ENCODE results near the gene HBM.
"Not testable (repeated sequence)": the region's sequence is repeated elsewhere in the genome, so short reads cannot be mapped to it uniquely, and the experiment has no call there.

Gene HBM

GRCh38 chr16:175011-175949 lies 9.5 kb downstream of the HBM start:
- no peak for DNase-seq (ENCODE audit: low read depth)
- TF ChIP-seq CTCF (IDR thresholded peaks at IDR 0.05; ENCODE audit: insufficient read depth, low read depth, low read length, missing control alignments), result no peak
- H3K4me3 ChIP-seq (ENCODE audit: low read length), result no peak overlapping the region

- not testable (repeated sequence) for DNase-seq (ENCODE audit: low read depth); H3K4me3 ChIP-seq (ENCODE audit: low read length)
These were observed 10.2 kb downstream of the HBM start for GRCh38 chr16:176006-176405.

- not testable (repeated sequence) for H3K4me3 ChIP-seq (ENCODE audit: low read length); DNase-seq (ENCODE audit: low read depth)
These were observed 11.0 kb downstream of the HBM start, which contains the start of gene HBA1 for GRCh38 chr16:176477-177382. Gene HBA1 (plus strand): TSS chr16:176680. CDS start chr16:176717, 37 bp downstream.

GRCh38 chr16:177394-177822 lies 11.6 kb downstream of the HBM start:
- H3K4me3 ChIP-seq (ENCODE audit: low read length), result no peak overlapping the region
- no peak for TF ChIP-seq CTCF (IDR thresholded peaks at IDR 0.05; ENCODE audit: insufficient read depth, low read depth, low read length, missing control alignments)
- peak; percentile 16 for DNase-seq (ENCODE audit: low read depth)

- no peak for TF ChIP-seq CTCF (IDR thresholded peaks at IDR 0.05; ENCODE audit: insufficient read depth, low read depth, low read length, missing control alignments)
- no peak overlapping the region for H3K4me3 ChIP-seq (ENCODE audit: low read length)
- DNase-seq (ENCODE audit: low read depth), result no peak
These were observed 12.3 kb downstream of the HBM start for GRCh38 chr16:177981-178667.

- H3K4me3 ChIP-seq (ENCODE audit: low read length), result no peak overlapping the region
- peak; percentile 57 for DNase-seq (ENCODE audit: low read depth)
- TF ChIP-seq CTCF (IDR thresholded peaks at IDR 0.05; ENCODE audit: insufficient read depth, low read depth, low read length, missing control alignments), result no peak
These were observed 12.9 kb downstream of the HBM start for GRCh38 chr16:178668-179015.

- H3K4me3 ChIP-seq (ENCODE audit: low read length), result no peak overlapping the region
- no peak for DNase-seq (ENCODE audit: low read depth)
- no peak for TF ChIP-seq CTCF (IDR thresholded peaks at IDR 0.05; ENCODE audit: insufficient read depth, low read depth, low read length, missing control alignments)
These were observed 13.7 kb downstream of the HBM start for GRCh38 chr16:179211-180092.

Data from epithelial cell of esophagus (primary cell).